NAMALWA (cell line): ENCODE data around the gene PLSCR3.

Source experiments
- DNase-seq: peaks from one replicate; pipeline ENCODE4 v3.0.0-alpha.2; 2015; ENCODE audit warnings: low spot score

The PLSCR3 gene

GRCh38 chr17:7426203-7426863, 32.0 kb upstream of the PLSCR3 start:
- DNase-seq = no peak

DNA sequence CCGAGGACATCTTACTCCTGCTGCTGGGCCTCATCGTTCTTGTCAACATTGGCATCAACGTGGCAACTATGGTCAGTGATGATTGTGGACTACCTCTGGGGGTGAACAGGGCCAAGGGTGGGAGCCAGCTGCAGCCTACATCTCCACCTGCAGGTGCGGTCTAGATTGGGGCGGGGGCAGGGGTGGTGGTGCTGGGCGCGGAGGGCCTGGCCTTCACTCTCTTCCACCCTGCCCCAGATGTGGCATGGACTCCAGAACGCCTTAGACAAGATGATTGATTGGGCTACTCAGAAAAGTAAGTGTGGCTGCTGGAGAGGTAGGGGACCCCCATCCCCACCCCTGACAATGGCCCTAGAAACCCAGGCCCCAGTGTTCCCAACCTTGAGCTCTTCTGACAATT, 31.4 kb upstream of the PLSCR3 start:
- DNase-seq = no peak

- no peak for DNase-seq
Measured at GRCh38 chr17:7425316-7425715, 31.0 kb upstream of the PLSCR3 start, which contains the start of gene SPEM2. TSS of gene SPEM2 (plus strand) at chr17:7425616. CDS start at chr17:7425689, 73 bp downstream.

- no peak for DNase-seq
Measured at GRCh38 chr17:7423679-7424078, 29.4 kb upstream of the PLSCR3 start.

DNA sequence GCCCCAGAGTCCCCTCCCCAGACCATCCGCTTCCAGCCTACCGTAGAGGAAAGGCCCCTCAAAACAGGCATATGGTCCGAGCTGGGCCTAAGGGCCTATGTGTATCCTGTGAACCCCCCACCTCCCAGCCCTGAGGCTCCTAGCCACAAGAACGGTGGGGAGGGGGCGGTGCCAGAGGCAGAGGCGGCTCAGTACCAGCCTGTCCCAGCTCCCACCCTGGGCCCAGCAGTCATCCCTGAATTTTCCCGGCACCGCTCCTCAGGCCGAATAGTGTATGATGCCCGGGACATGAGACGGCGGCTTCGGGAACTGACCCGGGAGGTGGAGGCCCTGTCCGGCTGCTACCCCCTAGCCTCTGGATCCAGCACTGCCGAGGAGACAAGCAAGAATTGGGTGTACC, 26.9 kb upstream of the PLSCR3 start:
- DNase-seq = no peak

DNA sequence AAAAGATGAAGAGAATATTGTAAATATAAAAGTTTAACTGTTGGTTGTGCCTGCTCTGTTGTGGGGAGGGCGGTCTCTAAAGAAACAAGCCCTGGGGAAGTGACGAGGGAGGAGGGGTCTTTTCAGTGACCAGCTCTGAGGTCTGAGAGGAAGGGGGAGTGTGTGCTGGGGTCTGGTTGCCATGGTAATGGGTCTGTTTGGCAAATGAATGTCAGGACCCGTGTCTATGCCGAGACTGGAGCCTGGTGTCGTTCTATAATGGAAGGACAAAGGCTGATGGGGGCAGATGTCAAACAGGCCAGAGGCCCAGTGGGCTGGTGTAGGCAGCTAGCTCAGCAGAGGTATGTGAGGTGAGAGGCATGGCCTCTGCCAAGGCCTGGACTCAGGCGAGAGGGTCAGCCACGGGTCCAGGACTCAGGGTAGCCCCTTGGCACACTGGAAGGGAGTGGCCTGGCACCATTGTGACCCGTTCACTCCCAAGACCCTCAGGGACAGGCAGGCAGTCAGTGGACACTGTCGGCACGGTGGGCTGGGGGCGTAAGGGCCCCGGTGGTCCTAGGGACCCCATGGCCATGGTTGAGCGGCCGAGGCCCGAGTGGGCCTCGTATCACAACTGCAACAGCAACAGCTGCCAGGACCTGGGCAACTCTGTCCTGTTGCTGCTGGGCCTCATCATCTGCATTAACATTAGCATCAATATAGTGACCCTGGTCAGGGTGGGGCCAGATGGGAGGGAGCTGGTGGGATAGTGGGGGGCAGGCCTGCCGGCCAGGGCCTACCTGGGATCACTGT, 25.7 kb upstream of the PLSCR3 start, which contains the start of gene SPEM1:
Gene SPEM1 (plus strand): TSS at position 506 of the 792 bp plus-strand sequence. CDS start 61 bp downstream, at position 567.
- DNase-seq = no peak

- no peak for DNase-seq
Measured at GRCh38 chr17:7418472-7419152, 24.3 kb upstream of the PLSCR3 start.

DNA sequence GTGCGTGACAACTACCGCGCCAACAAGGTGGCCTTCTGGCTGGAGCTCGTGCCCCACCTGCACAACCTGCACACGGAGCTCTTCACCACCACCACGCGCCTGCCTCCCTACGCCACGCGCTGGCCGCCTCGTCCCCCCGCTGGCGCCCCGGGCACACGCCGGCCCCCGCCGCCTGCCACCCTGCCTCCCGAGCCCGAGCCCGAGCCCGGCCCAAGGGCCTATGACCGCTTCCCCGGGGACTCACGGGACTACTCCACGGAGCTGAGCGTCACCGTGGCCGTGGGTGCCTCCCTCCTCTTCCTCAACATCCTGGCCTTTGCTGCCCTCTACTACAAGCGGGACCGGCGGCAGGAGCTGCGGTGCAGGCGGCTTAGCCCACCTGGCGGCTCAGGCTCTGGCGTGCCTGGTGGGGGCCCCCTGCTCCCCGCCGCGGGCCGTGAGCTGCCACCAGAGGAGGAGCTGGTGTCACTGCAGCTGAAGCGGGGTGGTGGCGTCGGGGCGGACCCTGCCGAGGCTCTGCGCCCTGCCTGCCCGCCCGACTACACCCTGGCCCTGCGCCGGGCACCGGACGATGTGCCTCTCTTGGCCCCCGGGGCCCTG, 22.8 kb upstream of the PLSCR3 start:
- no peak for DNase-seq

DNA sequence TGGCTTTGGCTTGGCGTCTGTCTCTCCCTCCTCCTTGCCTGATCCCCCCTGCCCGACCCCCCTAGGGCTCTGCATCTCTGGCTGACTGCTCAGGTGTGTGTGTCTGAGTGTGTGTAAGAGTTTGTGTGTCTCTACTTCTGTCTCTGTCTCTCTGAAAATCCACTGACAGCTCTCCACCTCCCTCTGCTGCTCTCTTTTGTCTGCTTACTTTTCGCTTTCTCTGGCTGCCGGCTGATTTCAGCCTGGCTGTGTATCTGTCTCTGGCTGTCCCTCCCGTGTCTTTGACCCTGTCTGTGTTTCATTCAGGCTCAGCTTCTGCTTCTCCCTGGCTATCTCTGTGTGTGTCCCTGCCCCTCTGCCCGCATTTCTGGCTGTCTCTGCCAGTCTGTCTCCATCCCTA, 22.0 kb upstream of the PLSCR3 start:
- no peak for DNase-seq

DNA sequence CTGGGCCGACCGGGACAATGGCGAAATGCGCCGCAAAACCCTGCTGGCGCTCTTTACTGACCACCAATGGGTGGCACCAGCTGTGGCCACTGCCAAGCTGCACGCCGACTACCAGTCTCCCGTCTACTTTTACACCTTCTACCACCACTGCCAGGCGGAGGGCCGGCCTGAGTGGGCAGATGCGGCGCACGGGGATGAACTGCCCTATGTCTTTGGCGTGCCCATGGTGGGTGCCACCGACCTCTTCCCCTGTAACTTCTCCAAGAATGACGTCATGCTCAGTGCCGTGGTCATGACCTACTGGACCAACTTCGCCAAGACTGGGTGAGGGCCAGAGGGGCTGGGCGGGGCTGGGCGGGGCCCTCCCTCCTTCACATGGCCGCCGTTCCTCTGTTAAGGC, 21.5 kb upstream of the PLSCR3 start:
- no peak for DNase-seq

DNA sequence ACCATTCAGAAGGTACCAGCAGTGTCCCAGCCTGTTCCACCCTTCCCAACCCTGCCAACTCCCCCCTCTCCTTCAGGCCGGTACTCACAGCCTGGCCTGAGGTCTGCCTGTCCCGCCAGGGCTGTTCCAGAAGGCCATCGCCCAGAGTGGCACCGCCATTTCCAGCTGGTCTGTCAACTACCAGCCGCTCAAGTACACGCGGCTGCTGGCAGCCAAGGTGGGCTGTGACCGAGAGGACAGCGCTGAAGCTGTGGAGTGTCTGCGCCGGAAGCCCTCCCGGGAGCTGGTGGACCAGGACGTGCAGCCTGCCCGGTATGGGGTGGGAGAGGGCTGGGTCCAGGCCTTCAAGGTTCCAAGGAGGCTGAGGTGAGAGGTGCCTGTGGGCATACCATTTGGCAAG, 20.5 kb upstream of the PLSCR3 start:
- no peak for DNase-seq

DNA sequence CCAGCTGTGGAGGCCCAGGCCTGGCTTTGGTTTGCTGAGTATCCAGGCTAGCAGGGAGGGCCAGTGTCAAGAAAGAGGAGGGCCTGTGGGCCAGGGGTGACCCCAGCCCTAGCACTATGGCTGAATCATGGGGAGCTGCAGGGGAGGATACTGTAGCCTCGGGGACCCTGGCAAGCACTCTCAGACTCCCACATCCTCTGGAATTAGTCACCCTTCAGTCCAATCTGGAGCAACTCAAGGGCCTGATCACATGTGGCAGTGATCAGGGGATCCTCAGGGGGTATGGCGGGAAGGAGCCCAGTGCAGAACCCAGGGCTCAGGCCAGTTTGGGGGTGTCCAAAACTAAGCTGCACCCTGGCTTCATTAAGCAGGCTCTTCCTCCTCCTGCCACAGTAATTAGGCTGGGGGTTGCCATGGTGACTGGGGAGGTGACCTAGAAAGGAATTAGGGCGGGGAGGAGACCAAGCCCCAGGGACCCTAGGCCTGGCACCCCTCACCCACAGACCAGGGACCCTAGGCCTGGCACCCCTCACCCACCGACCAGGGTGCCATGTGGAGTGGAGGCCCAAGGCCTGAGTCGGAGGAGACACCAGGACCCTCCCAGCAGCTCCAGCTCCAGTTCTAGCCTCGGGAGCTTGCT, 19.1 kb upstream of the PLSCR3 start:
- no peak for DNase-seq

DNA sequence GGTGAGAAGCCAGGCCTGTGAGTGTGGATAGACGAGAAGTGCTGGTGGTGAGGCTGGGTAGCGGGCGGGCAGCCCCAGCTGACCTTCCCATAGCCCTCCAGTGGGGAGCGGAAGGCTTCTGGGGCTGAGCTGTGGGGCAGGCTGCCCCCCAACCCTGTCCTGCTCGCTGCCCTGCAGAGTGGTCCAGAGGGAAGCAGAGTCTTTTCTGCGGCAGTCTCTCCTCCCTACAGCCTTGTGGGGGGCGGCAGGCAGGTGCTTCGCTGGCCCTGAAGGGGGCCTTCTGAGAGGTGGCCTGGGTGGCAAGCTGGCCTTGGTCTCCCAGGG, 17.1 kb upstream of the PLSCR3 start:
- no peak for DNase-seq

DNA sequence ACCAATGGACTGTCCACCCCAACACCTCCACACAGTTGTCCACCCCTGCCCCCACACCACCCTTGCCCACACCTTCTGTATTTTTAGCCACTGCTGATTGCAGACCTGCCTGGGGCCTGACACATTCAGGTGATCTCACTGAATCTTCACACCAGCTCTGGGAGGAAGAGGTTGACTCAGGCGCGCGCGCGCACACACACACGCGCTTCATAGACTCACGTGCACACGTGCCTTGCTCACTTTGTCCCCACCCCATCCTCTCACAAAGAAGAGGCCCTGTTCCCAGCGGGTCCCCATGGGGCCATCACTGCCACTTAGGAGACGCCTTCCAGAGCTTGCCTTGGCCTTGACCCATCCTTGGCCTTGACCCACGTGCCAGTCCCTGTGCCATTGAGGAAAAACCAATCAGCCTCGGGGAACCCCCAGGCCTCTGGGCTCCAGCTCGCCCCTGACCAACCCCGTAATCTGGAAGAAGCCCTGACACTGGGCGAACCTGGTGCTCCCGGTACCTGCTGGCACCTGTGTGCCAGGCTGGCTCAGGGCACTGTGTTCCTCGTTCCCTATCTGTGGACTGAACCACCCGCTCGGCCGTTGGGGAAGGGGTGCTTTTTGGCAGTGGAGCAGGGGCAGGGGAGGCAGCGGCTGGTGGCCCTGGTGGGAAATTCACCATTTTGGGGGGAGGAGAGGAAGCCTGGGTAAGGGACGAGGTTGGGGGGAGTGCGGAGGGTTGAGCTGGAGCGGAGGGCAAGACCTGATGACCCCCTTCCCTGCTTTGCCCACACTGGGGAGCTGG, 16.5 kb upstream of the PLSCR3 start:
- no peak for DNase-seq

DNA sequence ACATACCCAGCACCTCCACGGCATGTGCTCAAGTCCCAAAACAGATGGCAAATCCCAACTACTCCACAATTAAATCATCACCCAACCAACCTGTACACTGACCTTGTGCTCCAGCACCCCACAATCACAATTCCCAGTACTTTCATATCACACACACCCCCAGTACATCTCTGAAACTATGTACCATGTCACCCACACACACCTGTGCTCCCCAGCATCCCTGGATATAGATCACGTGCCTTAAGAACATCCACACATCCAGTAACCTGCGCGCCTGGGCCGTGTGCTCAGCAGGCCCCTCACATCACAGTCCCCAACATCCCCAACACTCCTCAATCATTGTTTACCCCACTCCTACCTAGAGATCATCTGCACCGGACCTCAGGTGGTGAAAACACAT, 15.4 kb upstream of the PLSCR3 start:
- DNase-seq = no peak

GRCh38 chr17:7408863-7409262, 14.5 kb upstream of the PLSCR3 start:
- no peak for DNase-seq

GRCh38 chr17:7408252-7408727, 14.0 kb upstream of the PLSCR3 start:
- no peak for DNase-seq

- no peak for DNase-seq
Measured at GRCh38 chr17:7407485-7408251, 13.3 kb upstream of the PLSCR3 start, which contains the start of gene NLGN2. TSS of gene NLGN2 (plus strand) at chr17:7407845. CDS start at chr17:7408256, 411 bp downstream.

- no peak for DNase-seq
Measured at GRCh38 chr17:7407082-7407481, 12.8 kb upstream of the PLSCR3 start.

DNA sequence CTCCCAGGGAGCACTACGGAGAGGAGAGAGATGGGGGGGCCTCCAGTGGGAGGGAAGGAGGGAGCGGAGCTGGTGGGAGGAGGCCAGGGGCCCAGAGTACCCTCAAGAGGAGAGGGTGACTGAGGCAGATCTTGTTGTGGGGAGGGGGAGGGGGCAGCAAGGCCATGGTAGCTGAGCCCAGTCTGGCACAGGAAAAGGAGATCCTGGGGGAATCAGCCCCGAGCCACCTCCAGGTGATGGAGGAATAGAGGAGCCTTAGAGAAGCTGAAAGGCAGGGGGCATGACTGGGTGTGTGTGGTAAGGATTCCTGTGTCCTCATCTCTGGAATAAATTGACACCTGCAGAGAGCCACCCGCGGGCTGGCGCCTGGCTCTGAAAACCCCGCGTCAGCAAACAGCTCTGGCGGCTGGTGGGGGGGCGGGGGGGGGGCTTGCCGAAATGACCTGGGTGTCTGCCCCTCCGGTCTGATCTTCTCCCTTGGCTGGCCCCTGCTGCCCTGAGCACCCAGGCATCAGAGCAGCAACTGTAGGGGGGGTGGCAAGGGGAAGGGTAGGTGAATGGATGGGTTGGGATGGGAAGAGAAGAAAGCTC, 12.0 kb upstream of the PLSCR3 start:
- no peak for DNase-seq
